SK-N-MC (cell line): ENCODE measurements around the gene PBX1.

Source experiments
- EZH2 ChIP-seq: fragments of 200-600 bp; sonication (generic); IDR thresholded peaks from one replicate; pipeline ENCODE4 v1.6.1; 2017; ENCODE audit warnings: antibody characterized with exemption
- FOXP2 ChIP-seq: optimal IDR thresholded peaks from 2 replicates; pipeline ENCODE3; 2011; ENCODE audit warnings: mild to moderate bottlenecking, moderate library complexity; ENCODE audit not compliant: insufficient read depth; ENCODE audit errors: extremely low read length, control extremely low read depth

DNA sequence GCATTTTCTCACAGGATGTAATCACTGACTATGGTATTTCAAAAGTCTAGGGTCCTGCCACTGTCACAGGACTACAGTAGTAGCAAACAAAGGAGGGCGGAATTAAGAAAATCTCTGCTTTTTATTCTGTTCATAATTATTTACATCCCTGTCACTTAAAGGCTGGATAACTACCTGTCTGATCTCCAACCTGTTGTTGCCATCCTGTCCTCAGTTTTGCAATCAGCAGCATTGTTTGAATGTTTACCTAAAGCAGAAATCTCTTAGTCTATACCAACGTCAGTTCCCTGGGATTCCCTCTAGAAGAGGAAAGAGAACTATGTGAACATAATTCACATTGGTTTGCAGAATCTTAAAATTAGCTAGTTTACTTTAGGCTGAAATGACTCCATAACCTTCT lies 218.5 kb downstream of the PBX1 start:
- TF ChIP-seq FOXP2, result no peak
- TF ChIP-seq EZH2, result no peak
